HG03064 (cell line): ENCODE results near the gene PFDN5.

ENCODE experiments used
- ATAC-seq: cut with Tn5 transposase; IDR thresholded peaks from one replicate; pipeline ENCODE4 v1.9.1; 2021; ENCODE audit warnings: low read depth; ENCODE audit not compliant: unreplicated experiment

The PFDN5 gene

GRCh38 chr12:53295070-53295890, at the start of gene PFDN5:
Gene PFDN5, plus strand, starts transcription at chr12:53295542. Its CDS starts 26 bp downstream, at chr12:53295568.
- peak; percentile 84 for ATAC-seq

DNA sequence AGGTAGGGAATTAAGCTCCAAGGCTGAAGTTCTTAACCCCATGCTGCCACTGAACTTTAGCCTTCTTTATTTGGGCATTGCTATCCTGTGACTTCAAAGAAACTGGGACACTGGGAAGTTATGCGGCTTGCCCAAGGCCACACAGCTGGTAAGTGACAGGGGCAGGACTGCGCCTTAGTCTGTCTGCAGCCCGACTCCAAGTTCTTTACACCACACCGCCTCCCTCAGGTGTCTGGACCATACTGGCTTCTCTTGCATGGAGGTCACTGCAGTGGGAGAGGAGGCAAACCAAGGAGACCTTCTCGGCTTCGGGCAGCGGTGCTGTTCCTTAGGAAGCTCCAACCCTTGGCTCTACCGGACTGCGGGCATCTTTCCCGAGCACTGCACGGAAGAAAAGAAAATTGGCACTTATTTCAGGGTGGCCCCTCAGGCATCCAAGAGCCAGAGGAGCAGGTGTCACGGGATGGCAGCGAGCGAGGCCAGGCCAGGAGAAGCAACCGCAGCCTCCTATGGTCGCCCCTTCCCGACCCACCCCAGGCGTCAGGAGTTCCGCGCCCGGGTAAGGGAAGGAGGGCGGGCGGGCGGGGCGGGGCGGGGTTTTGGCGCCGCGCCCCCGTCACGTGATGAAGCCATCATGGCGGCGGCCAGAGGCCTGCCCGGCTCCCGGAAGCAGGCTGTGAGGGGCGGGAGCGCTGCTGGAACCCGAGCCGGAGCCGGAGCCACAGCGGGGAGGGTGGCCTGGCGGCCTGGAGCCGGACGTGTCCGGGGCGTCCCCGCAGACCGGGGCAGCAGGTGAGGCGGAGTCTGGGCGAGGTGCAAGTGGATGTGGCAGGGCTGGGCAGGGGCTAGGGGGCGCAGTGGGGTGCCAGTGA, 43.6 kb upstream of the PFDN5 start:
- peak; percentile 65 for ATAC-seq

GRCh38 chr12:53252349-53252916, 42.9 kb upstream of the PFDN5 start:
- ATAC-seq = no peak

DNA sequence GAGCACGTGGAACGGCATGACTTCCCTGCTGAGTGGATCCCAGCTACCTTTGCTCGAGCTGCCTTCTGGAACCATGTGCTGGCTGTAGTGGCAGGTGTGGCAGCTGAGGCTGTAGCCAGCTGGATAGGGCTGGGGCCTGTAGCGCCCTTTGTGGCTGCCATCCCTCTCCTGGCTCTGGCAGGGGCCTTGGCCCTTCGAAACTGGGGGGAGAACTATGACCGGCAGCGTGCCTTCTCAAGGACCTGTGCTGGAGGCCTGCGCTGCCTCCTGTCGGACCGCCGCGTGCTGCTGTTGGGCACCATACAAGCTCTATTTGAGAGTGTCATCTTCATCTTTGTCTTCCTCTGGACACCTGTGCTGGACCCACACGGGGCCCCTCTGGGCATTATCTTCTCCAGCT, 42.0 kb upstream of the PFDN5 start:
- no peak for ATAC-seq

GRCh38 chr12:53254816-53255545, 40.4 kb upstream of the PFDN5 start:
- no peak for ATAC-seq

- no peak for ATAC-seq
Measured at GRCh38 chr12:53255996-53256395, 39.3 kb upstream of the PFDN5 start.

- ATAC-seq = no peak
Measured at GRCh38 chr12:53258541-53259539, 36.5 kb upstream of the PFDN5 start.

- no peak for ATAC-seq
Measured at GRCh38 chr12:53259891-53260290, 35.5 kb upstream of the PFDN5 start.

DNA sequence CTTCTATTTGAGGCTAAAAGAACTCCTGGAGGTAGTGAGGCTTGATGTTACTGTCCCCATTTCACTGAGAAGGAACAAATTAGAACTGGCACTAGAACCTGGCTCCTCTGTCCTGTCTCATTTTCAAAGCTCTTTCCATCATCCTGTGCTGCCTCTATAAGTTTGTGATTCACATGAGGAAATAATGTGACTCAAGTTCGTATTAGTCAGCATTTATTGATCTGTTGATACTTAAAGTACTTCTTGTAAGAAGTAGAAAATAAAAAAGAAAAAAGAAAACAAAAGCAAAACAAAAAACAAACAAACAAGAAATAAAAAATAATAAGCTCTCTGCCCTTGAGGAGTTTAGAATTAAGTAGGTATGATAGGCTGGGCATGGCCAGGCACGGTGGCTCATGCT, 29.6 kb upstream of the PFDN5 start:
- no peak for ATAC-seq

DNA sequence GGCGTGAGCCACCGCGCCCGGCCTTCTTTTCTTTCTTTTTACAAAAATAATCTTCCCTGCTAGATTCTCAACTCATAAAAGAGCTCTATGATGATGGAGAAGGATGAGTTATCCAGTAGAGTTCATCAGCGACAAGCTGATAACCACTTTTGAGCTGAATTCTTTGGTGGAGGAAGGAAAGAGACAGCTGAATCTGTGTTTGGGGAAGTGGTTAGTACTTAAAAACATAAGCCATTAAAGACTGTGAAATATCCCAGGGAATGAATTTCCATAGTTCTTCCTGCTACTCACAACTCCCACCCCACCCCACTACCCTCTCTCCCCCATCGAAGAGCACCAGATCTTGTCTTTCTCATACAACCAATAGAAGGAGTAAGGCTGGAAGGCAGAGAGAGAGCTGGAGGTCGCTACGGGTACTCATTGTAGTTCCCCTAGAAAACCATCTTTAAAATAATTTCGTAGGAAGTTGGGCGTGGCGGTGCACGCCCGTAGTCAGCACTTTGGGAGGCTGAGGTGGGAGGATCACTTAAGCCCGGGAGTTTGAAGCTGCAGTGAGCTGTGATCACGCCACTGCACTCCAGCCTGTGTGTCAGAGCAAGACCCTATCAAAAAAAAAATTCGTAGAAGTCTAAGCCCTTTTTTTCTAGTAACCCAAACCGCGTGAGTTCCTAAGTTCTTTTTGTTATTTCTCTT, 27.9 kb upstream of the PFDN5 start:
- ATAC-seq = no peak

GRCh38 chr12:53267999-53268629, 27.2 kb upstream of the PFDN5 start, which contains the start of gene ESPL1:
Gene ESPL1, plus strand, starts transcription at chr12:53268299. Its CDS starts 468 bp downstream, at chr12:53268767.
- ATAC-seq = peak; percentile 73

GRCh38 chr12:53268630-53269562, 26.4 kb upstream of the PFDN5 start:
- ATAC-seq = no peak

DNA sequence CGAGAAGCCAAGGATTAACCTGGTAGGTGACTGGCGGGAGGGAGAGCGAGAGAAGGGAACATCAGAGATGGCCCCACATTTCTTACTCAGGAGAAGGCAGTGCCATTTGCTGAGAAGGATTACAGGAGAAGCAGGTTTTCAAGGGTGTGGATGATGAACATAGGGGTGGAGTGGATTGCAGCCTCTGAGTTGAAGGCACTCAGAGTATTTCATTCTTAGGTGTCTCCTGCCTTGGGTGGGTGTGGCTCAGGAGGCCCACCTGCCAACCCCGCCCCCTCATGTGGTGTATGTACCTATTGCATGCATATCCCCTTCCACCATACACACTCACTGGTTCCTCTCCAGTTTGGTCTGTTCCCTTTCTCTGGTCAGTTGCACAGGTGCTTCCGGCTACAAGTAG, 20.9 kb upstream of the PFDN5 start:
- no peak for ATAC-seq

GRCh38 chr12:53276511-53276910, 18.8 kb upstream of the PFDN5 start:
- no peak for ATAC-seq

DNA sequence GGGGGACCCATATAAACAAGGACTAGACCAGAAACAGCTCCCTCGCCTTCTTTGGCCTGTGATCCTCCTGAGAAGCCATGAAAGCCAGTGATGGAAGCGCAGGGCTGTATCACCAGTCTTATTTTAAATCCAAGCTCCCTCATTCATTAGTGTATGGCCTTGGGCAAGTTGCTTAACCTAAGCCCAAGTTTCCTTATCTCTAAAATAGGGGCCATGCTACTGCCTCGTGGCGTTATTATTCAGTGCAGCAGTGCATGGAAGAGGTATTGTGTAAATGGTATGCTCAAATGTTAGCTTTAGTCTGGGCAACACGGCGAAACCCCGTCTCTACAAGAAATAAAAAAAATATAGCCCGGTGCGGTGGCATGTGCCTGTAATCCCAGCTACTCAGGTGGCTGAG, 17.4 kb upstream of the PFDN5 start:
- ATAC-seq = no peak

DNA sequence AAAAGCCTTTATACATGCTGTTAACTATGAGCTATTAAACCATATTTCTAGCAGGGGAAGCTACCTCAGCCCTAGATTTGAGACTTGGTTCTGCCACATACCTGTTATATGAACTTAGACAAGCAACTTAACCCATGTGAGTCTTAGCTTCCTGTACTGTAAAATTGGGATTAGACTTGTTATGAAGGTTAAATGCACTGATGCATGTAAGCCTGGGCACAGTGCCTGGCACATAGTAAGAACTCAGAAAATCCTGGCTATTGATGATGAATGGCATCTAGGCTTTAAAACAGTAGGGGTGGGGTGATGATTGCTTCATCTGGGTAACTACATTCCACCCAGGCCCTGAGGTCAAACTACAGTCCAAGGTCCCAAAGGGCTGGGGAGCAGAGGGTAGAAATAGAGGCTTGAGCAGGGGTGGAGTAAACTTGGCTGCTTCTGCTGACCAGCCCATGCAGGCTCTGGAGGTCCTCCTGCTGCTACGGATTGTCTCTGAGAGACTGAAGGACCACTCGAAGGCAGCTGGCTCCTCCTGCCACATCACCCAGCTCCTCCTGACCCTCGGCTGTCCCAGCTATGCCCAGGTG, 16.0 kb upstream of the PFDN5 start:
- ATAC-seq = no peak
